Stimulated activated CD8-positive, alpha-beta memory T cell treated with anti-CD3 and anti-CD28 coated beads, Interleukin-7, amount 100 ng/mL, for 1 hour (primary cell): ENCODE data around the gene MOCS2.

Experiments
- DNase-seq, 2 donors: peaks; one replicate each; pipeline ENCODE4 v3.0.0-alpha.2; 2020; ENCODE audit warnings: low read depth in 2 of 2

The MOCS2 gene

DNA sequence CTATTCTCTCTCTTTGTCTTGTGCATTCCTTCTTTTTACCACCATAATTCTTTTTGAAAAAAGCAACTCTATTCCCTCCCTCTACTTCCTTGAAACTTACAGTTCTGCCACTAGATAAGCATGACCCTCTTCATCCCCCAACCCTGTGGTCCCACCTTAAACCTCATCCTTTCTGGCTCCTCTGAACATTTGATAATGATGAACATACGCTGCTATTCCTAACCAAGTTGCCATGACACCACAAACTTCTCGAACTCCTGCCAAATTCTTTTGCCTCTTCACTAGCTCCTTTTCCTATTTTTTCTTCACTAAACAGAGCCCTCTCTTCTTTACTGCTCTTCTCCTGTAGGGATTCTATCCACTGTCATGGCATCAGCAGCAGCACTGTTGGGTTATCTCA lies 57.1 kb downstream of the MOCS2 start:
- no peak for DNase-seq

DNA sequence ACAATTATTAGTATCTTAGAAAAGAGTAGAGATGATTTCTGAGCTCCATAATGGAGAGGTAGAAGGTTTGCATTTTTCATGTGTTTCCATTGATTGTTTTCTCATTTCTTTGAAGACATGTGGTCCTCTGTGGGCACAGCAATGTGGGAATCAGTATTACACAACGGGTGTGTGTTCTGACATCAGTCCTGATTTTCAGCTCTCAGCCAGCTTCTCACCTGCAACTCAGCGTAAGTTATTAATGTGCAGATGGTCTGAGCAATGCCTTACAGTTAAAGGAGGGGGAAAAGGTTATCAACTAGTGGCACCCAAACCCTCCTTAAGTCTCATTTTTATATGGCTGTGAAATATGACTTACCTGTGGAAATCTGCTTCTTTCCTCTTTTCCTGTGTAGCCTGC lies 61.3 kb downstream of the MOCS2 start:
- DNase-seq: no peak
